Measurements from ENCODE around the gene INPPL1.
"Not testable (repeated sequence)": the region's sequence is repeated elsewhere in the genome, so short reads cannot be mapped to it uniquely, and the experiment has no call there.

INPPL1 gene

DNA sequence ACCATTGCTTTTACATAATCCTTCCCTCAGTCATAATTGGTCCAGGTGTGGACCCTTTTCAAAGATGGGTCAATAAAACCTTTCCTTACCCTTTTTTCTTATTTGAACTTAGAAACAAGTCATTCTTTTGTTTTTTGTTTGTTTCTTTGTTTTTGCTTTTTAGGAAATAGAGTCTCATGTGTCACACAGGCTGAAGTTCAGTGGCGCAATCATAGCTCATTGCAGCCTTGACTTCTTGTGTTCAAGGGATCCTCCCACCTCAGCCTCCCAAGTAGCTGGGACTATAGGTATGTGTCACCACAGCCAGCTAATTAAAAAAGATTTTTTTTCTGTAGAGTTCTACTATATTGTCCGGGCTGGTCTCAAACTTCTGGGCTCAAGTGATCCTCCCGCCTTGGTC, 28.8 kb downstream of the INPPL1 start:
- intact Hi-C loops (cut with micrococcal nuclease) = no loop called here
- H3K4me3 Mint-ChIP-seq = no peak overlapping the region
- H3K27ac Mint-ChIP-seq = no peak overlapping the region
- H3K4me1 Mint-ChIP-seq (ENCODE audit: low read depth) = no peaks in the 10 kb centered on the region
- no peaks in the 10 kb centered on the region for H3K36me3 Mint-ChIP-seq (ENCODE audit: low read depth)
- no peaks in the 10 kb centered on the region for H3K9me3 Mint-ChIP-seq
- H3K27me3 Mint-ChIP-seq = peaks cover 50% of the 10 kb centered on the region

DNA sequence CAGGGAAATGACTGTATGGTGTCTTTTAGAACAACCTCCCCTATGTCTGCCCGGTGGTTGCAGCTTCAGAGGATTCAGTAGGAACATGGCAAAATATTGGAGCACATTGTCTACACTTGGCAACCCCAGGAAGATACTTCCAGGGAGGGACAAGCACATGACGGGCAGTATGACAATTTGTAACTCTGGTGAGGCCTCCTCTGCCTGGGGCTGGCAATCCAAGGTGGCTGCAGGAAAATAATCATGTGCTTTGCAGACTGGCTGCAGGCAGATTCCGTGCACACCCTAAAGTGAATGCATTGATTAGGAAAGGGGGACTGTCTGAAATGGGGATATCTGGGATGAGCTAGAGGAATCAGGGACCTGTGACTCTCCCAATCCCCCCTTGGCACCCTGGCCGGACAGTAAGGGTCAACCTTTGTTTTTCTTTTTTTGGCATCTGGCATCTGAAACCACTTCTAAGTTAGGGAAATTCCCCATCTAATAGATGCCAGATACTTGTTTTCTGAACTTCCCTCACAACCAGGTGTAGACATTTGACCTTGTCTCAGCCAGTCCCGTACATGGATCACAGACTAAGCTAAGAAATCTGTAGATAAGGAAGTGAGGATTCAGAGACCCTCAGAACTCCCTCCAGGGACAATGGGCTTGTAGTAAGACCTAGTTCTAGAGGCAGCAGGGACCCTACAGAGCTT, 29.9 kb downstream of the INPPL1 start:
- no peak overlapping the region for H3K4me3 Mint-ChIP-seq
- H3K9me3 Mint-ChIP-seq = no peaks in the 10 kb centered on the region
- peaks cover 45% of the 10 kb centered on the region for H3K27me3 Mint-ChIP-seq
- H3K27ac Mint-ChIP-seq = no peak overlapping the region
- H3K36me3 Mint-ChIP-seq (ENCODE audit: low read depth) = no peaks in the 10 kb centered on the region
- no peaks in the 10 kb centered on the region for H3K4me1 Mint-ChIP-seq (ENCODE audit: low read depth)
- intact Hi-C loops (cut with micrococcal nuclease) = no loop called here

- Mint-ChIP-seq H3K9me3 (no peaks in the 10 kb centered on the region), H3K27ac (no peak overlapping the region), H3K36me3 (ENCODE audit: low read depth) (no peaks in the 10 kb centered on the region), H3K27me3 (peaks cover 32% of the 10 kb centered on the region), H3K4me1 (ENCODE audit: low read depth) (peaks cover 3% of the 10 kb centered on the region), H3K4me3 (no peak overlapping the region)
- intact Hi-C loops (cut with micrococcal nuclease) = no loop called here
Measured at GRCh38 chr11:72257570-72257969, 33.0 kb downstream of the INPPL1 start.

DNA sequence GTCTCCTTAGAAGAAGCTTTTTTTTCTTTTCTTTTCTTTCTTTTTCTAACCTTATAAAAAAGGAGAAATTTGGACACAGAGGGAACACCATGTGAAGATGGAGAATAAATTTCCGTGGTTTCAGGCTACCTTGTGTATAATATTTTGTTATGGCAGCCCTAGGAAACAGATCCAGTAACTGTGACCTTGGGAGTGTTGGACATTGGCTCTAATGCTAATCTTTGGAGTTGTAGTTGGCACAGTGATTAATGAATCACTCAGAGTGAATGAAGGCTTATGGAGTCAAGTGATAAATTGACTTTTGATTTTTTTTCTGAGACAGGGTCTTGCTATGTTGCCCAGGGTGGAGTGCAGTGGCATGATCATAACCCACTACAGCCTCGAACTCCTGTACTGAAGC, 34.9 kb downstream of the INPPL1 start:
- H3K27ac Mint-ChIP-seq = no peak overlapping the region

DNA sequence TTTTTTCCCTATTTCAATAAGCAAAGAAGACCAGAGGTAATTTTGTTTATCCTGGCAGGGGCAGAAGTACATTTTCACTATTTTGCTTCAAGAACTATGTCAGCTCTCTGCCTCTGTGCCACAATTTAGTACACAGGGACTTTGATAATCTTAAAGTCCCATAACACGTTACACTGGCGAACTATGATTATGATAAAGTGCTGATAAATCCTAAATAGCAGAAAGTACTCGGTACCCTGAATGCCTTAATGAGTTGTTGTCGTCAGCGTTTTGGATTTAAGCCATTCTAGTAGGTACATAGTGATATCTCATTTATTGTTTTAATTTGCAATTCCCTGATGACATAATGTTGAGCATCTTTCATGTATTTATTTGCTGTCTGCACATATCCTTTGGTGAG, 36.0 kb downstream of the INPPL1 start:
- no peak overlapping the region for H3K27ac Mint-ChIP-seq
- H3K36me3 Mint-ChIP-seq (ENCODE audit: low read depth) = no peaks in the 10 kb centered on the region
- no peak overlapping the region for H3K4me3 Mint-ChIP-seq
- H3K4me1 Mint-ChIP-seq (ENCODE audit: low read depth) = peaks cover 16% of the 10 kb centered on the region
- peaks cover 15% of the 10 kb centered on the region for H3K27me3 Mint-ChIP-seq
- H3K9me3 Mint-ChIP-seq = peaks cover 9% of the 10 kb centered on the region
- intact Hi-C loops (cut with micrococcal nuclease) = no loop called here

More for the DNA sequence above, 34.9 kb downstream of the INPPL1 start:
- peaks cover 20% of the 10 kb centered on the region for H3K27me3 Mint-ChIP-seq
- H3K36me3 Mint-ChIP-seq (ENCODE audit: low read depth) = no peaks in the 10 kb centered on the region
- peaks cover 16% of the 10 kb centered on the region for H3K4me1 Mint-ChIP-seq (ENCODE audit: low read depth)
- H3K9me3 Mint-ChIP-seq = peaks cover 7% of the 10 kb centered on the region
- intact Hi-C loops (cut with micrococcal nuclease) = no loop called here
- H3K4me3 Mint-ChIP-seq = no peak overlapping the region

- Mint-ChIP-seq H3K27ac (no peak overlapping the region), H3K9me3 (peaks cover 9% of the 10 kb centered on the region), H3K4me3 (no peak overlapping the region), H3K36me3 (ENCODE audit: low read depth) (no peaks in the 10 kb centered on the region), H3K4me1 (ENCODE audit: low read depth) (peaks cover 16% of the 10 kb centered on the region), H3K27me3 (peaks cover 13% of the 10 kb centered on the region)
- intact Hi-C loops (cut with micrococcal nuclease) = no loop called here
Measured at GRCh38 chr11:72263361-72263760, 38.8 kb downstream of the INPPL1 start.

DNA sequence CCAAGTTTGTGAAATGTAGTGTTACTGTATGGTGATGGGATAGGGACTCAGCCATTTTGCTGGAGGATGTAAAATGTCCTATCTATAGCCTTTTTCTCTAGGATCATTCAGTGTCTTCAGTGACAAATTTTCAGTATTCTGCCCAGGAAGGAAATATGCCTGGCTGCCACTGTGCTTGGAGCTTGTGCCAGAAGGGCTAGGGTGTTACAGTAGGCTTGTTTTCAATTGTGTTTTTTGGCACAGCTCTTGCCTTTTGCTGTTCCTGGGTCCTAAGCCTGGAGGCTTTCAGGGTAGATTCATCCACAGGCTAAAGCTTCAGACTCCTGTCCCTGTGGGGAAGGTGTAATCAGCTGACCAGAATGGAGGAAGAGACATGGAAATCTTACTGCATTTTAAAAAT, 41.4 kb downstream of the INPPL1 start:
- Mint-ChIP-seq H3K4me3 (no peak overlapping the region), H3K4me1 (ENCODE audit: low read depth) (peaks cover 31% of the 10 kb centered on the region), H3K36me3 (ENCODE audit: low read depth) (no peaks in the 10 kb centered on the region), H3K9me3 (peaks cover 9% of the 10 kb centered on the region), H3K27ac (no peak overlapping the region), H3K27me3 (peaks cover 3% of the 10 kb centered on the region)
- intact Hi-C loops (cut with micrococcal nuclease) = no loop called here

GRCh38 chr11:72266960-72267359, 42.4 kb downstream of the INPPL1 start:
- intact Hi-C loops (cut with micrococcal nuclease); H3K9me3 Mint-ChIP-seq; H3K27me3 Mint-ChIP-seq; H3K36me3 Mint-ChIP-seq (ENCODE audit: low read depth); H3K27ac Mint-ChIP-seq; H3K4me3 Mint-ChIP-seq: not testable (repeated sequence)
- peaks cover 31% of the 10 kb centered on the region for H3K4me1 Mint-ChIP-seq (ENCODE audit: low read depth)

- Mint-ChIP-seq H3K4me1 (ENCODE audit: low read depth) (peaks cover 25% of the 10 kb centered on the region), H3K9me3 (peaks cover 9% of the 10 kb centered on the region), H3K4me3 (no peak overlapping the region), H3K36me3 (ENCODE audit: low read depth) (no peaks in the 10 kb centered on the region), H3K27ac (no peak overlapping the region), H3K27me3 (no peaks in the 10 kb centered on the region)
- intact Hi-C loops (cut with micrococcal nuclease) = no loop called here
Measured at GRCh38 chr11:72267956-72268617, 43.5 kb downstream of the INPPL1 start.

GRCh38 chr11:72271980-72272379, 47.4 kb downstream of the INPPL1 start:
- no peaks in the 10 kb centered on the region for H3K27me3 Mint-ChIP-seq
- peaks cover 30% of the 10 kb centered on the region for H3K4me1 Mint-ChIP-seq (ENCODE audit: low read depth)
- intact Hi-C loops (cut with micrococcal nuclease) = no loop called here

DNA sequence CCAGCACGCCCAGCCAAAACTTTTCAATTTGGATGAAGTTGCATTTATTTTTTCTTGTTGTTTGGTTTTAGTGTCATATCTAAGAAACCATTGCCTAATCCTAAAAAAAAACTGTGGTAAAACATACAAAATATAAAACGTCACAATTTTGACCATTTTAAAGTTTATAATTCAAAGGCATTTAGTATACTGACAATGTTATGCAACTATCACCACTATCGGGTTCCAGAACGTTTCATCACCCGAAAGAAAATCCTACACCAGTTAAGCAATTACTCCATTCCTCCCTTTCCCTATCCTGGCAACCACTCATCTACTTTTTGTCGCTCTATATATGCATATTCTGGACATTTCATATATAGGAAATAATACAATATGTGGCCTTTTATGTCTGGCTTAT, 49.9 kb downstream of the INPPL1 start:
- H3K27ac Mint-ChIP-seq = no peak overlapping the region
- no peaks in the 10 kb centered on the region for H3K36me3 Mint-ChIP-seq (ENCODE audit: low read depth)
- H3K9me3 Mint-ChIP-seq = no peaks in the 10 kb centered on the region
- peaks cover 24% of the 10 kb centered on the region for H3K4me1 Mint-ChIP-seq (ENCODE audit: low read depth)
- intact Hi-C loops (cut with micrococcal nuclease) = no loop called here
- peaks cover 4% of the 10 kb centered on the region for H3K27me3 Mint-ChIP-seq
- H3K4me3 Mint-ChIP-seq = no peak overlapping the region

More at GRCh38 chr11:72271980-72272379, 47.4 kb downstream of the INPPL1 start:
- Mint-ChIP-seq H3K9me3 (no peaks in the 10 kb centered on the region), H3K36me3 (ENCODE audit: low read depth) (no peaks in the 10 kb centered on the region), H3K27ac (no peak overlapping the region), H3K4me3 (no peak overlapping the region)

GRCh38 chr11:72278905-72279304, 54.3 kb downstream of the INPPL1 start:
- no peaks in the 10 kb centered on the region for H3K9me3 Mint-ChIP-seq
- H3K27ac Mint-ChIP-seq = no peak overlapping the region
- no peaks in the 10 kb centered on the region for H3K36me3 Mint-ChIP-seq (ENCODE audit: low read depth)
- no peak overlapping the region for H3K4me3 Mint-ChIP-seq
- peaks cover 10% of the 10 kb centered on the region for H3K4me1 Mint-ChIP-seq (ENCODE audit: low read depth)
- H3K27me3 Mint-ChIP-seq = peaks cover 17% of the 10 kb centered on the region
- intact Hi-C loops (cut with micrococcal nuclease) = no loop called here

DNA sequence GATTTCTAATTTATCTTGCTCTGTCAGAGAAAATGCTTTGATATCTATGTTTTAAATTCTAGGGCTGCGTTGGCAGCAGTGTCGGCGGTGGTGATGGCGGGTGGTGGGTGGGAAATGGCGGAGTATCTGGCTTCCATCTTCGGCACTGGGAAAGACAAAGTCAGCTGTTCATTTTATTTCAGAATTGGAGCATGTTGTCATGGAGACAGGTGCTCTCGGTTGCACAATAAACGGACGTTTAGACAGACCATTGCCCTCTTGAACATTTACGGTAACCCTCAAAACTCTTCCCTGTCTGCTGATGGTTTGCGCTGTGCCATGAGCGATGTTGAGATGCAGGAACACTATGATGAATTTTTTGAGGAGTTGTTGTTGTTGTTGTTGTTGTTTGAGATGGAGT, 55.5 kb downstream of the INPPL1 start:
- Mint-ChIP-seq H3K27ac (no peak overlapping the region), H3K4me3 (no peak overlapping the region), H3K27me3 (peaks cover 27% of the 10 kb centered on the region), H3K4me1 (ENCODE audit: low read depth) (peaks cover 6% of the 10 kb centered on the region), H3K36me3 (ENCODE audit: low read depth) (no peaks in the 10 kb centered on the region), H3K9me3 (no peaks in the 10 kb centered on the region)
- intact Hi-C loops (cut with micrococcal nuclease) = no loop called here

GRCh38 chr11:72280726-72281315, 56.3 kb downstream of the INPPL1 start:
- Mint-ChIP-seq H3K36me3 (ENCODE audit: low read depth) (no peaks in the 10 kb centered on the region), H3K4me1 (ENCODE audit: low read depth) (peaks cover 6% of the 10 kb centered on the region), H3K9me3 (no peaks in the 10 kb centered on the region), H3K27me3 (peaks cover 29% of the 10 kb centered on the region), H3K4me3 (no peak overlapping the region), H3K27ac (no peak overlapping the region)
- intact Hi-C loops (cut with micrococcal nuclease) = no loop called here
